HepG2 (cell line): ENCODE data around the gene C2orf42.

Experiments used
- EP300 ChIP-seq, 3 experiments: sonication (generic) in 1 of 3; formaldehyde crosslinking in 1 of 3; IDR thresholded peaks; 2 replicates each; pipeline versions ENCODE4 v1.5.1 to v1.6.1; 2011 to 2020; ENCODE audit warnings: low read depth in 2 of 3, low read length in 2 of 3, borderline replicate concordance in 1 of 3, improper control_type of control experiment in 1 of 3, mild to moderate bottlenecking in 1 of 3, missing genetic modification reagents in 1 of 3, moderate library complexity in 1 of 3
- HNF4G ChIP-seq, 2 experiments: sonication (generic) in 1 of 2; formaldehyde crosslinking in 1 of 2; IDR thresholded peaks; 2 replicates each; pipeline versions ENCODE4 v1.4.0 to v1.6.1; 2011 to 2020; ENCODE audit warnings: borderline replicate concordance in 2 of 2, low read depth in 2 of 2, mild to moderate bottlenecking in 2 of 2, low read length in 1 of 2, missing genetic modification reagents in 1 of 2, moderate library complexity in 1 of 2
- KAT2B ChIP-seq: fragments of 150-350 bp; IDR thresholded peaks from 2 replicates; pipeline ENCODE4 v1.6.1; 2014; ENCODE audit warnings: low read depth, low read length, borderline replicate concordance
- SMAD3 ChIP-seq: sonication (generic); formaldehyde crosslinking; IDR thresholded peaks from 2 replicates; pipeline ENCODE4 v1.4.0; 2020; ENCODE audit warnings: missing genetic modification reagents
- ZNF335 ChIP-seq: sonication (generic); formaldehyde crosslinking; IDR thresholded peaks from 2 replicates; pipeline ENCODE4 v1.4.0; 2020; ENCODE audit warnings: missing genetic modification reagents
- TF ChIP-seq, protein P1 (sequence below): IDR thresholded peaks from 2 replicates; pipeline ENCODE4 v1.6.1; 2012; ENCODE audit warnings: inconsistent platforms
- TF ChIP-seq, protein P2 (sequence below): conservative IDR thresholded peaks from 2 replicates; pipeline ENCODE4 v1.6.1; 2018; ENCODE audit warnings: missing genetic modification reagents
- TF ChIP-seq, protein P3 (sequence below): sonication (generic); formaldehyde crosslinking; IDR thresholded peaks from 2 replicates; pipeline ENCODE4 v1.5.0; 2020; ENCODE audit warnings: mild to moderate bottlenecking, missing genetic modification reagents, moderate library complexity

DNA sequence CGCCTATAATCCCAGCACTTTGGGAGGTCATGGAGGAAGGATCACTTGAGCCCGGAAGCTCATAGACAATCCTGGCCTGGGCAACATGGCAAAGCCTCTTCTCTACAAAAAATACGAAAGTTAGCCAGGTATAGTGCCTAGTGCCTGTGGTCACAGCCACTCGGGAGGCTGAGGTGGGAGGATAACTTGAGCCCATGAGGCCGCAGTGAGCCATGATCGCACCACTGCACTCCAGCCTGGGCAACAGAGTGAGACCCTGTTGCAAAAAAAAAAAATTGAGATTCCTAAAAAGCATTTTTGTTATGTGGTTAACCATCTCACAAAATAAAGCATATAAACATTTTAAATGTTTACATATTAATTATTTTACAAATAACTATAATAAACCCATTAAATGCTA lies 89.6 kb downstream of the C2orf42 start:
- TF ChIP-seq KAT2B (no peak), EP300 (IDR thresholded peaks at IDR 0.05; ENCODE audit: low read depth in 2 of 2, low read length in 2 of 2) (no peak), EP300 (CRISPR knock-in tag; IDR thresholded peaks at IDR 0.05; ENCODE audit: borderline replicate concordance) (no peak), HNF4G (IDR thresholded peaks at IDR 0.05; ENCODE audit: borderline replicate concordance, low read depth, low read length) (no peak), HNF4G (CRISPR knock-in tag; IDR thresholded peaks at IDR 0.05; ENCODE audit: borderline replicate concordance, low read depth) (no peak), ZNF335 (CRISPR knock-in tag) (no peak), SMAD3 (CRISPR knock-in tag) (no peak)
- TF ChIP-seq, protein P1, sequence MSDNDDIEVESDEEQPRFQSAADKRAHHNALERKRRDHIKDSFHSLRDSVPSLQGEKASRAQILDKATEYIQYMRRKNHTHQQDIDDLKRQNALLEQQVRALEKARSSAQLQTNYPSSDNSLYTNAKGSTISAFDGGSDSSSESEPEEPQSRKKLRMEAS = no peak
- TF ChIP-seq, protein P2, sequence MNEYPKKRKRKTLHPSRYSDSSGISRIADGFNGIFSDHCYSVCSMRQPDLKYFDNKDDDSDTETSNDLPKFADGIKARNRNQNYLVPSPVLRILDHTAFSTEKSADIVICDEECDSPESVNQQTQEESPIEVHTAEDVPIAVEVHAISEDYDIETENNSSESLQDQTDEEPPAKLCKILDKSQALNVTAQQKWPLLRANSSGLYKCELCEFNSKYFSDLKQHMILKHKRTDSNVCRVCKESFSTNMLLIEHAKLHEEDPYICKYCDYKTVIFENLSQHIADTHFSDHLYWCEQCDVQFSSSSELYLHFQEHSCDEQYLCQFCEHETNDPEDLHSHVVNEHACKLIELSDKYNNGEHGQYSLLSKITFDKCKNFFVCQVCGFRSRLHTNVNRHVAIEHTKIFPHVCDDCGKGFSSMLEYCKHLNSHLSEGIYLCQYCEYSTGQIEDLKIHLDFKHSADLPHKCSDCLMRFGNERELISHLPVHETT = no peak
- TF ChIP-seq, protein P3, sequence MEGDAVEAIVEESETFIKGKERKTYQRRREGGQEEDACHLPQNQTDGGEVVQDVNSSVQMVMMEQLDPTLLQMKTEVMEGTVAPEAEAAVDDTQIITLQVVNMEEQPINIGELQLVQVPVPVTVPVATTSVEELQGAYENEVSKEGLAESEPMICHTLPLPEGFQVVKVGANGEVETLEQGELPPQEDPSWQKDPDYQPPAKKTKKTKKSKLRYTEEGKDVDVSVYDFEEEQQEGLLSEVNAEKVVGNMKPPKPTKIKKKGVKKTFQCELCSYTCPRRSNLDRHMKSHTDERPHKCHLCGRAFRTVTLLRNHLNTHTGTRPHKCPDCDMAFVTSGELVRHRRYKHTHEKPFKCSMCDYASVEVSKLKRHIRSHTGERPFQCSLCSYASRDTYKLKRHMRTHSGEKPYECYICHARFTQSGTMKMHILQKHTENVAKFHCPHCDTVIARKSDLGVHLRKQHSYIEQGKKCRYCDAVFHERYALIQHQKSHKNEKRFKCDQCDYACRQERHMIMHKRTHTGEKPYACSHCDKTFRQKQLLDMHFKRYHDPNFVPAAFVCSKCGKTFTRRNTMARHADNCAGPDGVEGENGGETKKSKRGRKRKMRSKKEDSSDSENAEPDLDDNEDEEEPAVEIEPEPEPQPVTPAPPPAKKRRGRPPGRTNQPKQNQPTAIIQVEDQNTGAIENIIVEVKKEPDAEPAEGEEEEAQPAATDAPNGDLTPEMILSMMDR (CRISPR knock-in tag) = no peak
